NT2/D1 (cell line): ENCODE measurements around the gene FTSJ3.

Source experiments
- SUZ12 ChIP-seq: IDR thresholded peaks from 2 replicates; pipeline ENCODE4 v1.6.1; 2011; ENCODE audit not compliant: insufficient read length, insufficient read depth; ENCODE audit errors: extremely low read depth
- YY1 ChIP-seq: IDR thresholded peaks from 2 replicates; pipeline ENCODE4 v1.6.1; 2011; ENCODE audit not compliant: insufficient read length, insufficient read depth
- ZNF274 ChIP-seq: IDR thresholded peaks from 2 replicates; pipeline ENCODE4 v1.6.1; 2011; ENCODE audit warnings: mild to moderate bottlenecking, low read depth, low read length

DNA sequence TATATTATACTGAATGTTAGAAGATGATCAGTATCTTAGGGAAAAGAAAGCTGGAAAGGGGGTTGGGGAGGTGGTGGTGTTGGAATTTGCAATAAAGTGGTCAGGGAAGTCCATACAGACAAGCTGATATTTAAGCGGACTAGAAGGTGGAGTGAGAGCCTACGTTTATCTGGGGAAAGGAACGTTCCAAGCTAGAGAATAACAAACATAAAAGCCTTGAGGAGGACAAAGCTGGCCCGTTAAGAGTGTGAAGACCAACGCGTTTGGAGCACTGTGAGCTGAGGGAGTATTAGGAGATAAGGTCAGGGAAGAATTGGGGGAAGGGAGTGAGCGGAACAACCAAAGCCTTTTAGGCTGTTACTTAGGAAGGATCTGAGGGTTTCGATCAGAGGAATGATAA, 52.0 kb downstream of the FTSJ3 start:
- TF ChIP-seq SUZ12 (no peak), ZNF274 (no peak), YY1 (no peak)
